ENCODE results near the gene PDXDC1.
A peak's percentile ranks its signal among the peaks of the same experiment; 100 is the strongest.
"Not testable (repeated sequence)": the region's sequence is repeated elsewhere in the genome, so short reads cannot be mapped to it uniquely, and the experiment has no call there.

Gene PDXDC1

DNA sequence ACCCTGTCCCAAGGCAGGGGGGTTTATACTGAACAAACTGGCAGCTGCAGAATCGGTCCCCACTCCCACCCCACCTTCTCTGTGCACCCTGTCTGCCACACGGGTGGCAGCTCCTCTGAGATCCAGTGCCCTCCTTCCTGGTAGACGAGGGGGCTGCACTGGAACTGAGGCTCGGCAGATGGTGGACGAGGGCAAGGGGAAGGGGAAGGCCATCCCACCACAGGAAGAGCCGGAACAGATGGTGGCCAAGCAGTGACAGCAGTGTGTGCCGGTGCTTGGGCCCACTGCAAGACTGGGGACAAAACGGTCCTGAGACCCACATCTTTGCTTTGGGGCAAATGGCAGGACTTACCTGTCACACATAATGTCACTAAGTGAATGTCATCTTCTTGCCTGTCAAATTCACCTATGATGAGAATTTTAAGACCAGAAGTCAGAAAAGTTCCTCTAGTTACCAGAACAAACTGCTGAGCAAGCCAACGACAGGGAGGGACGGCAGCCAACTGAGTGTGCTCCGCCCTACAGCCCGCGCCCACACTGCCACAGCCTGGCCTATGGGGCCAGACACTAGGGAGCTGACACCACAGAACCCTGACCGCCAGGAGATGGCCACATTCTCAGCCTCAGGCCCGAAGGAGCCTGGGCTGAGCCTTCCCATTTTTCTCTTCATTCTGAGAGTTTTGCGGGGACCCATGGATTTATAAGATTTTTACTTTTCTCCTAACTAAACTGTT, 66.6 kb downstream of the PDXDC1 start:
- DNase-seq: no peak

DNA sequence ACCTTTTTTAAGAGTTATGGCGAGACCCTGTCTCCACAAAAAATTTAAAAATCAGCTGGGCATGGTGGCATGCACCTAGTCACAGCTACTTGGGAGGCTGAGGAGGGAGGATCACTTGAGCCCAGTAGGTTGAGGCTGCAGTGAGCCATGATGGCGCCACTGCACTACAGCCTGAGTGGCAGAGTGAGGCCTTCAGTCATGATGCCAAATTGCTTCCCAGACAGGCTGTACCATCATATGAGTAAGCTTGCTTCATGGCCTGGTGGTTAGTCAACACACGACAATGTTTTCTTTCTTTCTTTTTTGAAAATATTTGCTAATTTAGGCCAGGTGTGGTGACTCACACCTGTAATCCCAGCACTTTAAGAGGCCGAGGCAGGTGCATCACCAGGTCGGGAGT, 68.5 kb downstream of the PDXDC1 start:
- no peak for DNase-seq

DNA sequence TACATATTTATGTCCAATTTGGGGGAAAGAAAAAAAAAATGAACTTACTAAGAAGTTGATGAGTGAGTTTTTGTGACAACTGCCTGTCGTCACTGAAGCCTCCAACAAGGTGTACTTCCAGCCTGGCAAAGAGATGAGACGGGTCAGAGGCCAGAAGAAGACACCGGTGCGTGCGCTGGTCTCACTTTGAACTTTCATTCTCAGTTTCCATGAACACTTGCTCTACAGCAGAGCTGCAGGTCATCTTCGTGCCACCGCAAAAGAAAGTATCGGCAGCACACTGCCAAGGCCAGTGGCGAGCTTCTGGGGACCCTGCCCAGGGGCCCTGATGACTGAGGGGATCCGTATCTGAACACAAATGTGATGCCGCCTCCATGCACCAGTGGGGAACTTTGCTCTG, 69.5 kb downstream of the PDXDC1 start:
- DNase-seq: no peak

DNA sequence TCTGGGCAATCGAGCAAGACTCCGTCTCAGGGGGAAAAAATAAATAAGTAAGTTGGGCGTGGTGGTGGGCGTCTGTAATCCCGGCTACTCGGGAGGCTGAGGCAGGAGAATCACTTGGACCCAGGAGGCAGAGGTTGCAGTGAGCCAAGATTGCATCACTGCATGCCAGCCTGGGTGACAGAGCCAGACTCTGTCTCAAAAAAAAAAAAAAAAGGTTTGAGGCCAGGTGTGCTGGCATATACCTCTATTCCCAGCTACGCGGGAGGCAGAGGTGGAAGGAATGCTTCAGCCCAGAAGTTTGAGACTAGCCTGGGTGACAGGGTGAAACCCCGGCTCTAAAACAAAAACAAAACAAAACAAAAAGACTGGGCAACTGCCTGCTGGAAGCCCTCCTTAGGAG, 70.4 kb downstream of the PDXDC1 start:
- not testable (repeated sequence) for DNase-seq

DNA sequence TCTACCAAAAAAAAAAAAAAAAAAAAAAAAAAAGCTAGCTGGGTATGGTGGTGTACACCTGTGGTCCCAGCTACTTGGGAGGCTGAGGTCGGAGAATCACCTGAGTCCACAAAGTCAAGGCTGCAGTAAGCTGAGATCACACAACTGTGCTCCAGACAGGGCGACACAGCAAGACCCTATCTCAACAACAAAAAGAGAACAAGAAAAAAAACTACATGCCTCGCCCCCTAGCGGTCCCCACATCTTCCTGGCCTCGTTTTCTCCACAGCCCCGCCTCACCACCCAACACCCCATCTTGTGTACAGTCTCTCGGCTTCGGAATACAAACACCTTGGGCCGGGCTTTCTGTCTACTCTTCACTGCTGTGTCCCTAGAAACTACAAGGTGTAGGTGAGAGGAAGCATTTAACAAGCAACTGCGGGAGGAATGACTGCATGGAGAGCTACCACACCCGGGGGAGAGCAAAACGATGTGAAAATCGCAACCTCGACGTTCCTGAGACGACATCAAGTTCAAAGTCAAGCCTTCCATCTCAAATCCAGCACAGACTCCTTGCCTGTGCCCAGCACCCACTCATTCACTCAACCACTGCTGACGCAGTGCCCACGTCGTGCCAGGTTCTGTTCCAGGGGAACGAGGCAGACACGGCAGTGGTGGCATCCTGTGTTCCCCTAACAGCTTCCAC, 72.0 kb downstream of the PDXDC1 start:
- no peak for DNase-seq

DNA sequence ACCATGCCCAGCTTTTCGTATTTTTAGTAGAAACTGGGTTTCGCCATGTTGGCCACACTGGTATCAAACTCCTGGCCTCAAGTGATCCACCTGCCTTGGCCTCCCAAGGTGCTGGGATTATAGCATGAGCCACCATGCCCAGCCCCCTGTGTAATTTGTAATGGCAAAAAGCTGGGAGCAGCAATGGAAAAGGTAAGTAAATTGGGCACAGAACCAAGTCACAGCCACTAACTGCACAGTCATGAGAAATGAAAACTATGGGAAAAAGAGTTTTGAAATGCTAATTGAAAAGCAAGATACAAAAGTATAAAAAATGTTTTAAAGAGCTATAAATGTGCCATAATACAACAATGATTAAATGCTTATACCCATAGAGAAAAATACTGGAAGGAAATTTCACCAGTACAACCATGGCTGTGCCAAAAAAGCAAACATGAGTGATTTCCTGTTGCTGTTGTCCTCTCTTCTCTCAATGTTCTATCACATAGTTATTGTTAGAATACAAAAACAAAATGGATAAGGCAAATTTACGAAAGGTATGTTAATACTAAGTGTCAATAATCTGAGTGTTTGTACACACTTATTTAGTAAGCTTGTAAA, 74.9 kb downstream of the PDXDC1 start:
- DNase-seq: no peak

DNA sequence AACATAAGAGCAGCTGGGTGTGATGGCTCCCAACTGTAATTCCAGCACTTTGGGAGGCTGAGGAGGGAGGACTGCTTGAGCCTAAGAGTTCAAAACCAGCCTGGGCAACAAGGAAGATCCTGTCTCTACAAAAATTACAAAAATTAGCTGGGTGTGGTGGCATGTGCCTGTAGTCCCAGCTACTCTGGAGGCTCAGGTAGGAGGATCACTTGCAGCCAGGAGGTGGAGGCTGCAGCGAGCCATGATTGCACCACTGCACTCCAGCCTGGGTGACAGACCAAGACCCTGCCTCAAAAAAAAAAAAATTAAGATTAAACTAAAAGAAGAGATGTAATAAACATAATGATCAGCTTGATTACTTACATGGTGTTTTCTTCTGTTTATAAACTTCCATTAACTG, 75.6 kb downstream of the PDXDC1 start:
- not testable (repeated sequence) for DNase-seq

DNA sequence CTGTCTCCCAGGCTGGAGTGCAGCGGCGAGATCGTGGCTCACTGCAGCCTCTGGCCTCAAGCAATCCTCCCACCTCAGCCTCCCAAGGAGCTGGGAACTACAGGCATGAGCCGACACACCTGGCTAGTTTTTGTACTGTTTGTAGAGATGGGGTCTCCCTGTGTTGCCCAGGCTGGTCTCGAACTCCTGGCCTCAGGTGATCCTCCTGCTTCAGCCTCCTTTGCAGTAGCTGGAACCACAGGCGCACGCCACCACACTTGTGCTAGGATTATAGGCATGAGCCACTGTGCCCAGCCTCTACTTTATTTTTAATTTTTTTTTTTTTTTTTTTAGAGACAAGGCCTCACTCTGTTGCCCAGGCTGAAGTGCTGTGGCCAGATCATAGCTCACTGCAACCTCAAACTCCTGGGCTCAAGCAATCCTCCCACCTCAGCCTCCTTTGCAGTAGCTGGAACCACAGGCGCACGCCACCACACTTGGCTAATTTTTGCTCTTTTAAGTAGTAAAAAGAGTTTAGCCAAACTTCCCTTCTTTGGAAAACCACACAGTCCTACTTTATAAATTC, 76.6 kb downstream of the PDXDC1 start:
- no peak for DNase-seq

DNA sequence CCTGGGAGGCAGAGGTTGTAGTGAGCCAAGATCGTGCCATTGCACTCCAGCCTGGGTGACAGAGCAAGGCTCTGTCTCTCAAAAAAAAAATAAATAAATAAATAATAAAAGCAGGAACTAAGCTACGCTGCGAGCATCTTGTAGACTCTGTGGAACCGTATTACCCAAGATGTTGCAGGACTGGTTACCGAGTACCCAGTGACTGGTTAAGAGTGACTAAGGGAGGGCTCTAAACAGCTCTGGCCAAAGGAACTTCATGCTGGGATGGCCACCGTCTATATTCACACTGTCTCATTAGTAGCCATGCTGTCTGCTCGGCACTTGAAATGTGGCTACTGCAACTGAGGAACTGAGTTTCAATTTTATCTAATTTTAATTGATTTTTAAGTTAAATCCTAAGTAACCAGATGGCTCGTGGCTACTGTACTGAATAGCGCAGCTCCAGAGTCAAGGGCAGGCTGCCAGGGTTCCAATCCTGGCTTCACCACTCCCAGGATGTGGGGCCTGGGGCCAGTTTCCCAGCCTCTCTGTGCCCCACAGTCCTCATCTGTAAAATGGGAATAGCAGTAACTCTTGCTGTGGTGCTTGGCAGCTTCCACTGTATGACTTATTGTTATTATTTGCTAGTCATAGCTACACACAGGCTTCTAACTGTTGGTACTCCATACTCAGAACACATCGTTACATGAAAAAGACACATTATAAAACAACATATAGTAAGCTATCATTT, 78.1 kb downstream of the PDXDC1 start:
- DNase-seq: no peak

DNA sequence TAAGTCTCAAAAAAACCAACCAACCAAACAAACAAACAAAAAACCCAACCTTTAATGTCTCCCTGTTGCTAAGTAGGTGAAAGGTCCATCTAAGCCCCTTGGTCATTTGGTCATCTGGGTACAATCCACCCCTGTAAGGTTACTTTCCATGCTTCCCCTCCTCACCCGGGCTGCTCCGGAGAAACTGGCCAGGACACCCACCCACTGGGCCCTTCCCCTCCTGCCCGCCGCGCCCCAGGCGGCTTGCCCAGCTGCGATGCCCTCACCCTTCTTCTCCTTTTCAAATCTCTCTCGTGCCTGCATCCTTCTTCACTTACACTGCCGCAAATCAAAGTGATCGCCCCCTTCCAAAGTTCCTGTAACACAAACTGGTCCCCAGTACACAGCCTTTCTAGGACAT, 79.1 kb downstream of the PDXDC1 start:
- DNase-seq: no peak

DNA sequence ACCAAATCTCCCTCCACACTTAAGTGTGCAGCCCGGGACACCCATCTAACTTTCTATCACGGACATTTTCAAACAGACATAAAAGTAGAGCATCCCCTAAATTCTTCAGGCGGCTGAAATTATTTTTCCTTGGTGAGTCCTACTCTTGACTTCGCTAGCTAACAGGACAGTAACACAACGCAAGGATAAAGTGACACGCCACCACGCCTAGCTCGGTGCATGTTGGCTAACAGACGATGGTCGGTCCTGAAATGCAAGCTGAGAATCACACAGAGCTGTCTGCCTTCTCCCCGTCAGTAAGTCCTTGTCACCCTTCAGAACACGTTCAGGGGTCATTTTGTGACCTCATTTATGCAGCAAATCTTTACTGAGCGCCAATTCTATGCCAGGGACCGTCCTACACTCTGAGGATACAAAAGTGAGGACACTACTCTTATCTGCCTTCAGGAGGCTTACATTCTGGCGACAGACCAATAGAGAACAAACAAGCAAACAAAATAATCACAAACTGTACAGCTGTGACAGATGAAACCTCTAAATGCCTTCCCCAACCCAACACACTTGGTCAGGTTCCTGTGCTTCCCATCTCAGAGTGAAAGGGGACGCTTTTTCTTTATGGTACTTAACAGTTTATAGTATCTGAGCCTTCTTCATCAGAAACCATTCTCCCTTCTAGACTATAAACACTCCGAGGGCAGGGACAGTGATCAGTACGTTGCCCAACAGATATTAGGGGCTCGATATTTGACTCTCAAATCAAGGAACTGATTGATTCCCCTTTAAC, 79.7 kb downstream of the PDXDC1 start:
- no peak for DNase-seq

DNA sequence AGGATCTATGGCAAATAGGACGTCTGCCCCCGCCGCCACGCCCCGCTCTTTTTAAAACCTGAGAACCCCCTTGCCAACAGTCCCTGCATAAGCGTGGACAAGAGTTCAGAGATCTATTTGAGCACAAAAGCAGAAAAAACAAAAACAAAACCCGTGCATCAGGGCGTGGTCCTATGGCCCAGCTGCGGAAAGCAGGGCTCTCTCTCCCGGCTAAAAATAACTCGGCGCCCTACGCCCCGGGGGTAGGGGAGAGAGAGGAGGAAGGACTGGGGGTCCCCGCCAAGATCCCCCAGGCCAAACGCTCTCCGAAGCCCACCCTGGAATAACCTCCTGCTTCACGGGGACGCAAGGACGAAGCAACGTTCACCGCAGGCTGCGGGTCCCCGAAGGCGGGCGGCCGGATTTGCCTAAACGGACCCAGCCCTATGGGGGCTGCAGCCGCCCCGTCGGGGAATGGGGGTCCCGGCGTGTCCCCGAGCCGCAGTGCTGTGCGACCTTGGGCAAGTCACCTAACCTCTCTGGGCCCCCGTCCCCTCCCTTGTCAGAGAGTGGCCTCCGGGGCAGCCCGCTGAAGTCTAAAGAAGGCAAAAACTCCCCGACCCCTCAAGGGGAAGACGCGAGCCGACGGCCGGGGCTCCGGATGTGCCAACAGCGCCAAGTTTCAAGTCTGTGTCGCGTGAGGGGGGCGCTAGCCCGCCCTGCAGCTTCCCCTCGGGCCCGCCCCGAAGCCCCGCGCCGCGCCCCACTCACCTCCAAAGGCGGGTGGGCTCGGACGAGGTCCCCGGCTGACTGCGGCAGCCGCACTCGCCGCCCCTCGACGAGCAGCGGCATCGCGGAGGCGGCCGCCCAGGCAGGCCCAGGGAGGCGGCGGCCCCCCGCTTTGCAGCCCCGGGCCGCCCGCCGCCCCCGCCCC, 80.6 kb downstream of the PDXDC1 start:
- DNase-seq: peak; percentile 69 to 70

DNA sequence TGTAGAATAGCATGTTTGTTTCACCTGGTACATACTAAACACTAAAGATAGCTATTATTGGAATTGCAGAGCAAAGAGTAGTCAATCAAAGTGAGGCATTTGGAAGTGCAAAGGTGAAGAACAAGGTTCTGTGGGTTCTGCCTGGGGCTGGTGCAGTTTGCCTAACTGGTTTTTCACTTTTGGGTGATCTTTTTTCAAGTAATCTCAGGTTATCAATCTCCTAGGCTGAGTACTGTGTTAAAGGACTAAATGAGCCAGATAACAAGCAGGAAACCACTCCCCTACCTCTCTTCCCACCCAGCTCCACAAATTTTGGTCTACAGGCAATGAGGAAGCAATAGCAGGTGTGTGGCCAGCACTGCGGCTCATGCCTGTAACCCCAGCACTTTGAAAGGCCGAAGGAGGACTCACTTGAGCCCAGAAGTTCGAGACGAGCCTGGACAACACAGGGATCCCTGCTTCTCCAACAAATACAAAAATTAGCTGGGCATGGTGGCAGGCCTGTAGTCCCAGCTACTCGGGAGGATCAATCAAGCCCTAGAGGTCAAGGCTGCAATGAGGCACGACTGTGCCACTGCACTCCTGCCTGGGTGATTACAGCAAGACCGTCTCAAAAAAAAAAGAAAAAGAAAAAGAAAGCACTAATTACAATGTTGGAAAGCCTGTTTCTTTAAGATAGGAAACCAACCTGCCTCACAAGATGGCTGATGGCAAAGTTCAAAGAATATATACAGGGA, 83.0 kb downstream of the PDXDC1 start:
- DNase-seq: peak in 1 of 2 donors; percentile 15

DNA sequence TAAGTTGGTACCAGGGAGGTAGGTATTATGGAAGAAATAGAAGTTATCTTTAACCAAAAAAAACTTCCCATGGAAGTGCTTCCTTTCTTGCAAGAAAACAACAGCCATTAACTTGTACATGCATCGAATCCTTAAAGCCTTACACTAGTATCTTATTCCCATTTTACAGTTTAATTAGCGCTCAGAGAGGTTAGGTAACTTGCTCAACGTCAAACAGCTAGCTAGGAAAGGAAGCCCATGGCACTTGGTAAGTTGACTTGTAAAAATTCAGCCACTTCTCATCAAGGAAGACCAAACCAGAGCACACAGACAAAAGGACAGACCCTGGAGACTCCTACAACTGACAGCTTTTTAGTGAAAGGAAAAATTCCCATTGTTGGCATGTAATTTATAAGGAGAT, 84.5 kb downstream of the PDXDC1 start:
- DNase-seq: no peak

DNA sequence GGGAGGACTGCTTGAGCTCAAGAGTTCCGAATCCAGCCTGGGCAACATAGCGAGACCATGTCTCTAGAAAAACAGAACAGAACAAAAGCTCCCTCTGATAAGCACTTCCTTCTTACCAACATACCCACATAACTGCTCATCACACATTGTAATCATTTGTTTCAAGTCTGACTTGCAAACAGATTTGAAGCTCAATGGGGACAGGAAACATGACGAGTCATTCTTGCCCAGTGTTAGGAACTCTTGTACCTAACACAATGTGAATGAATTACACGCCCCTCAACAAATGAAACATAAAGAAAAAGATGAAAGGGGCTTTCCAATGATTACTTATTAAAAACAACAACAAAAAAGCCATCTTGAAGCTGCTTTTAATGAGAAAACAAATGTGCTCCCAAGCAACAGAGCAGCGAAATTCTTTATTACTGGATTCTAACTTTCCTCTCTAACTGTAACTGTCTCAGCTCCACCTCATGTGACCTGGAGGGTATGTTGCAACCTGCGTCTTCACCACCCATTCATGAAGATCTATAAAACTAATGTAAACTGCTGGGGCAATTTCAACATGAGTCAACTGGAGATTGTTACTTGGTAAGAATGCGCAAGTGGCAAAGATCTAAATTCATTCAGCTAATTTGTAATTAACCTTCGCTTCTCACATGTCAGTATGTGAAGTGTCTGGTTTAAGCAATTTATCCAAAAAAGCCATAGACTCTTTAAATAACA, 87.4 kb downstream of the PDXDC1 start:
- not testable (repeated sequence) for DNase-seq

DNA sequence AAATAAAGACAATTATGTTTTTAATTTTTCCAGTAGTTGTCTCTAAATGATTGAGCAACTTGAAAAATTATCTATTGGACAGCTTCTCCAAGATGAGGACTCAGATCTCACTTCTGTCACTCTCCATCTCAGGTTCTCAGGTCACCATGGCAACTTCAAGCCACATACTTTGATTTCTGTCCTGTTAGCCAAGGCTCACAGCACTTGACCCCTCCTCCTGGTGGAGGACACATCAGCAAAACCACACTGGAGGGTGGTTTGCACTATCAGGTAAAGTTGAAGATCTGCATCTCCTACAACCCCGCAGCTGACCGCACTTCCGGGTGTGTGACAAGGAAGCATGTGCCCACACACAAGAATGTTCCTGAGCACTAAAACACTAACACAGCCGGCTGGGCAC, 91.1 kb downstream of the PDXDC1 start:
- DNase-seq: not testable (repeated sequence)

DNA sequence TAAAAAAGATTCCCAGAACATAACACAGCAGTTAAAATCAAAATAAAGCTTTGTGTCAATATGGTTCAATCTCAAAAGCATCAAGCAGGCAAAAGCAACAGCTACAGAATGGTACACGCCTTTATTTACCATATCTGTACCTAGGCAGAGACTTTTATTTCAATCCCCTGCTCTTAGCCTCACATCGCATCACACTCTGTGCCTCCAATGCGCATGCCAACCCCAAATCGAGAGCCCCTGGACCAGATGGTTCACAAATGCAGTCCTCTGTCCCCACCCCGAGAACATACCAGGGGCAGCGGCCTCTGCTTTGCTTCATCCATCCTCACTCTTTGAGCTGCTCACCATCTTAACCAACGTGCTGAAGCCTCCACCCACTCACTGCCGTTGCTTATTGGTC, 91.9 kb downstream of the PDXDC1 start:
- not testable (repeated sequence) for DNase-seq

DNA sequence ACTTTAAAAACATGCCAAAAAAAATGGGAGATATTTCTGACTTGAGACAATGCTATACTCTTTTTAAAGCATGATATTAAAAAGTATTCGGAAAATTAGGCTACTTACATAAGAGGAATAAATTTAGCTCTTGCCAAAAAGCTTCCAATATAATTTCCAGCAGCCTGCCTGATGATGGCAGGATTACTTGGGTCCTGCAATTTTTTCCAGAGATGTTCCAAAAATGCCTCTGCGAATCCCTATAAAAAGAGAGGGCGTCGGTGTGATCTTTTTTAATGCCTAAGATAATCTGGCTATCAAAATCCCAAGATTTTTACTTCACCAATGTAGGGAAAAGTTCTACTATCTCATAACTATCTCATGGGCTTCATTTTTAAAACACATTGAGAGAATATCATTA, 96.2 kb downstream of the PDXDC1 start:
- DNase-seq: not testable (repeated sequence)

DNA sequence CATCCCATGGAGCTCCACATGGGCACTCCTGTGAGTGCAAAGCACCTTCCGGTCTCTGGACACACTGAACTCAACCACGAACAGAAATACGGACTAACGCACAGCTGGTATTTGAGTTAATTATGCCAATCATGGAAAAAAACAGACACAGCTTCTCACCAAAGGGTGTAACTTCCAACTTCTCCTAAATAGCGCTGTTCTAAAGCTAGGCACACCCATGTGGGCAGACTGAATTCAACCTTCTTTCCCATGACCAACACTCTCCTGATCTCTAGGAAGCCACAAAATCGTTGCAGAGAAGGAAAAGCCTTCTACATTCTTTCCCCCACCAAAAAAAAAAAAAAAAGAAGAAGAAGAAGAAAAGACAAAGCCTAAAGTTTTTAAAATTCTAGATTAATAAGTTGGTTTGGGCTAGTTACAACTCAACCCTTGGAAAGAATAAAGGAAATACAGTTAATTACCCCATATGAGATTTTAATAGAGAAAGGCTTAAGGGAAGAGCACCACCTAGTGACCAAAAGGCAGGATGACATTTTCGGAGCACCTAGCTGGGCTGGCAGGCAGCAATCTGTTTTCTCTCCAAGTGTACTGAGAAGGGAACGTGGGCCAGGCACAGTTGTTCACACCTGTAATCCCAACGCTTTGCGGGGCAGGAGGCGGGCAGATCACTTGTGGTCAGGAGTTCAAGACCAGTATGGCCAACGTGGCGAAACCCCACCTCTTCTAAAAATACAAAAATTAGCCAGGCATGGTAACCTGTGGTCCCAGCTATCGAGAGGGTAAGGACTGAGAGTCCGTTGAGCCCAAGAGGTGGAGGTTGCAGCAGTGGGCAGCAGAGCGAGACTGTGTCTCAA, 97.3 kb downstream of the PDXDC1 start:
- not testable (repeated sequence) for DNase-seq

Data from stimulated activated CD4-positive, alpha-beta T cell treated with anti-CD3 and anti-CD28 coated beads, Interleukin-2, amount 100 ng/mL, for 24 hours (primary cell).